ENCODE data around the gene PRTFDC1. TPM values are rescaled to one million over a fixed set of nuclear protein-coding genes. Genes with fewer than 3 reads are reported as not detected.

PRTFDC1 gene
- total RNA-seq, 1 donor from 2014 or later, result 9.1 TPM

DNA sequence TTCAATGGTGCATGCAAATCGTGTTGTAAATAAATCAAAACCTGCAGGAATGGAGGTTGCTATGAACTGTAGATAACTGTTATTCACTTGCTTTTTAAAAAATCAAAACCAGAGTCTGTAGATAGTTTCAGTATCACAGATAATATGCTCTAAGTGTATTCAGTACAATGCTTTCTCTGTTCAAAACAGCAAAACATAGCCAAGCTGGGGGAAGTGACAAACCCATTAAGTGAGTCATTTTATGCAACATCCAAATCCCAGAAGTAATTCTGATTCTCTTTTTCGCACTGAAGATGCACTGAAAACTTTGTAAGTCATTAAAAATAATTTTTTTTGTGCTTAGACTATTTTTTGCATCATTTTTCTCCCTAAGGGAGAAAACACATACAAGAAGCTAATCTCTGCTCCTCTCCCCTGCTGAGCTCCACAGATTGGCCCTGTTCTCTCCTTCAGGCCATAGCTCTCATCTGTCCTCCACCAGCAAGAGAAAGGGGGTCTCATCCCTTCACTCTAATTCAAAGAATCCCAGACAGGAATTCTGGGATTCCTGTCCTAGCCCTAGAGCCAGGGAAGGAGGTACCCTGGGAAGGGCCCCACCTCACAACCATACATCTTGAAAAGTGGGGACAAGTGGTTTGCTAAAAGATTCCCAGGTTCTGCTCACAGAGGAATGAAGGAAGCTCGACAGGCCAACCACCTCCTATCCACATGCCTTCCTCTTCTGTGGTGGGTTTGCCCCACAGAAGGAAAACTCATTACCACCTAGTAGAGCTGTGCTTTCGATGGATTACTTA lies 4.9 kb downstream of the PRTFDC1 start:
- H3K27ac ChIP-seq (ENCODE audit: low read depth, low read length), result peak overlapping the region; percentile 34

DNA sequence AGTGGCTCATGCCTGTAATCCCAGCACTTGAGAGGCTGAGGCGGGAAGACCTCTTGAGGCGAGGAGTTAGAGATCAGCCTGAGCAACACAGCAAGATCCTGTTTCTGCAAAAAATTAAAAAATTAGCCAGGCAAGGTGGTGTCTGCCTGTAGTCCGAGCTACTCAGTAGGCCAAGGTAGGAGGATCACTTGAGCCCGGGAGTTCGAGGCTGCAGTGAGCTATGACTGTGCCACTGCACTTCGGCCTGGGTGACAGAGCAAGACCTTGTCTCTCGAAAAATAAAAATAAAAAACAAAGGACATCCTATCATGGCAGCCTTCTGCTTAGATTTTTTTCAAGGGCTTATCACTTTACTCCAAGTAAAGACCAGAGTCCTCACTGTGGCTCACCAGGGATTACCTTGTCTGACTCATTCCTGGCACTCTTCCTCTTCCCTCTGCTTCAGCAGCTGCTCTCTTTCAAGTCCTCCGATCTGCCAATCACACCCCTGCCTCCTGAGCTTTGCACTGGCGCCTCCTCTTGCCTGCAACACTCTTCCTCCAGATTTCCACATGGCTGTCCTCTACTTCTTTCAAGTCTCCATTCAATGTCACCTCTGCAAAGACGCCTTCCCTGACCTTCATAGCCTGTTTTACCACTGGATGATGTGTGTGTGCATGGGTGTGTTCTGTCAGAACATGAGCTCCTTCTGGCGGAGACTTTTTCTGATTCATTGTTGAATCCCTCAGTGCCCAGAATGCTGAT lies 7.7 kb downstream of the PRTFDC1 start:
- DNase-seq (ENCODE audit: low read depth) (peak; percentile 87), FAIRE-seq (no peak)
- Histone ChIP-seq H3K4me1 (ENCODE audit: insufficient read depth, low read length) (peaks cover 13% of the 10 kb centered on the region), H3K9ac (ENCODE audit: low read length) (no peak overlapping the region), H4K20me1 (ENCODE audit: insufficient read depth, low read length) (no peaks in the 10 kb centered on the region), H3K9me3 (ENCODE audit: insufficient read depth, low read depth, low read length) (no peaks in the 10 kb centered on the region), H2AFZ (ENCODE audit: low read depth, low read length) (peak overlapping the region; percentile 12), H3K4me2 (ENCODE audit: low read length) (peak overlapping the region; percentile 16), H3K4me3 (ENCODE audit: insufficient read depth, low read depth, low read length) (no peak overlapping the region), H3K36me3 (ENCODE audit: insufficient read depth, low read length) (no peaks in the 10 kb centered on the region), H3K79me2 (ENCODE audit: insufficient read depth, low read length) (no peaks in the 10 kb centered on the region), H3K27me3 (ENCODE audit: insufficient read depth, low read length) (no peaks in the 10 kb centered on the region), H3K27ac (ENCODE audit: low read depth, low read length) (no peak overlapping the region)
- TF ChIP-seq EZH2 (IDR thresholded peaks at IDR 0.05; ENCODE audit: insufficient read depth, low read length), result no peak
- TF ChIP-seq, protein P1, sequence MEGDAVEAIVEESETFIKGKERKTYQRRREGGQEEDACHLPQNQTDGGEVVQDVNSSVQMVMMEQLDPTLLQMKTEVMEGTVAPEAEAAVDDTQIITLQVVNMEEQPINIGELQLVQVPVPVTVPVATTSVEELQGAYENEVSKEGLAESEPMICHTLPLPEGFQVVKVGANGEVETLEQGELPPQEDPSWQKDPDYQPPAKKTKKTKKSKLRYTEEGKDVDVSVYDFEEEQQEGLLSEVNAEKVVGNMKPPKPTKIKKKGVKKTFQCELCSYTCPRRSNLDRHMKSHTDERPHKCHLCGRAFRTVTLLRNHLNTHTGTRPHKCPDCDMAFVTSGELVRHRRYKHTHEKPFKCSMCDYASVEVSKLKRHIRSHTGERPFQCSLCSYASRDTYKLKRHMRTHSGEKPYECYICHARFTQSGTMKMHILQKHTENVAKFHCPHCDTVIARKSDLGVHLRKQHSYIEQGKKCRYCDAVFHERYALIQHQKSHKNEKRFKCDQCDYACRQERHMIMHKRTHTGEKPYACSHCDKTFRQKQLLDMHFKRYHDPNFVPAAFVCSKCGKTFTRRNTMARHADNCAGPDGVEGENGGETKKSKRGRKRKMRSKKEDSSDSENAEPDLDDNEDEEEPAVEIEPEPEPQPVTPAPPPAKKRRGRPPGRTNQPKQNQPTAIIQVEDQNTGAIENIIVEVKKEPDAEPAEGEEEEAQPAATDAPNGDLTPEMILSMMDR (IDR thresholded peaks at IDR 0.05; ENCODE audit: insufficient read depth, low read depth, low read length), result no peak
- Mint-ChIP-seq H3K27me3 (ENCODE audit: low read depth, unreplicated experiment) (no peaks in the 10 kb centered on the region), H3K4me1 (ENCODE audit: low read depth, unreplicated experiment) (peaks cover 6% of the 10 kb centered on the region), H3K4me3 (ENCODE audit: unreplicated experiment) (no peak overlapping the region), H3K9me3 (ENCODE audit: unreplicated experiment) (peaks cover 3% of the 10 kb centered on the region), H3K27ac (ENCODE audit: unreplicated experiment) (no peak overlapping the region), H3K36me3 (ENCODE audit: low read depth, unreplicated experiment) (no peaks in the 10 kb centered on the region)

More for the DNA sequence above, 4.9 kb downstream of the PRTFDC1 start:
- H3K36me3 ChIP-seq (ENCODE audit: insufficient read depth, low read length), result no peaks in the 10 kb centered on the region
- FAIRE-seq (no peak), DNase-seq (ENCODE audit: low read depth) (peak; percentile 68)
- no peaks in the 10 kb centered on the region for H4K20me1 ChIP-seq (ENCODE audit: insufficient read depth, low read length)
- Mint-ChIP-seq H3K9me3 (ENCODE audit: unreplicated experiment) (peaks cover 3% of the 10 kb centered on the region), H3K27me3 (ENCODE audit: low read depth, unreplicated experiment) (no peaks in the 10 kb centered on the region), H3K27ac (ENCODE audit: unreplicated experiment) (no peak overlapping the region), H3K4me3 (ENCODE audit: unreplicated experiment) (no peak overlapping the region), H3K36me3 (ENCODE audit: low read depth, unreplicated experiment) (no peaks in the 10 kb centered on the region), H3K4me1 (ENCODE audit: low read depth, unreplicated experiment) (peaks cover 9% of the 10 kb centered on the region)
- no peaks in the 10 kb centered on the region for H3K9me3 ChIP-seq (ENCODE audit: insufficient read depth, low read depth, low read length)
- TF ChIP-seq, protein P1 (IDR thresholded peaks at IDR 0.05; ENCODE audit: insufficient read depth, low read depth, low read length), result no peak
- no peak for TF ChIP-seq EZH2 (IDR thresholded peaks at IDR 0.05; ENCODE audit: insufficient read depth, low read length)
- H3K79me2 ChIP-seq (ENCODE audit: insufficient read depth, low read length), result no peaks in the 10 kb centered on the region
- no peak overlapping the region for H3K4me3 ChIP-seq (ENCODE audit: insufficient read depth, low read depth, low read length)
- peaks cover 13% of the 10 kb centered on the region for H3K4me1 ChIP-seq (ENCODE audit: insufficient read depth, low read length)
- peak overlapping the region; percentile 5 for H3K9ac ChIP-seq (ENCODE audit: low read length)
- no peak overlapping the region for H2AFZ ChIP-seq (ENCODE audit: low read depth, low read length)
- H3K27me3 ChIP-seq (ENCODE audit: insufficient read depth, low read length), result no peaks in the 10 kb centered on the region
- H3K4me2 ChIP-seq (ENCODE audit: low read length), result peak overlapping the region; percentile 60
